ENCODE results near the gene IKZF3.

- TF ChIP-seq POLR2AphosphoS5 (IDR thresholded peaks at IDR 0.05) (no peak), POLR2A (IDR thresholded peaks at IDR 0.05) (no peak), EP300 (IDR thresholded peaks at IDR 0.05) (no peak)
- TF ChIP-seq, protein P1, sequence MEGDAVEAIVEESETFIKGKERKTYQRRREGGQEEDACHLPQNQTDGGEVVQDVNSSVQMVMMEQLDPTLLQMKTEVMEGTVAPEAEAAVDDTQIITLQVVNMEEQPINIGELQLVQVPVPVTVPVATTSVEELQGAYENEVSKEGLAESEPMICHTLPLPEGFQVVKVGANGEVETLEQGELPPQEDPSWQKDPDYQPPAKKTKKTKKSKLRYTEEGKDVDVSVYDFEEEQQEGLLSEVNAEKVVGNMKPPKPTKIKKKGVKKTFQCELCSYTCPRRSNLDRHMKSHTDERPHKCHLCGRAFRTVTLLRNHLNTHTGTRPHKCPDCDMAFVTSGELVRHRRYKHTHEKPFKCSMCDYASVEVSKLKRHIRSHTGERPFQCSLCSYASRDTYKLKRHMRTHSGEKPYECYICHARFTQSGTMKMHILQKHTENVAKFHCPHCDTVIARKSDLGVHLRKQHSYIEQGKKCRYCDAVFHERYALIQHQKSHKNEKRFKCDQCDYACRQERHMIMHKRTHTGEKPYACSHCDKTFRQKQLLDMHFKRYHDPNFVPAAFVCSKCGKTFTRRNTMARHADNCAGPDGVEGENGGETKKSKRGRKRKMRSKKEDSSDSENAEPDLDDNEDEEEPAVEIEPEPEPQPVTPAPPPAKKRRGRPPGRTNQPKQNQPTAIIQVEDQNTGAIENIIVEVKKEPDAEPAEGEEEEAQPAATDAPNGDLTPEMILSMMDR (IDR thresholded peaks at IDR 0.05) = no peak
Measured at GRCh38 chr17:39732586-39732985, 131.5 kb downstream of the IKZF3 start.

All from suprapubic skin (tissue), 4 donors.